Calu3 (cell line): ENCODE results near the gene ANKRD22. TPM values are rescaled to one million over a fixed set of nuclear protein-coding genes. Genes with fewer than 3 reads are reported as not detected.

Experiments
- BruUV-seq: library from RNA; stranded (reverse); fragments of 400-500 nt; replicated peaks from 2 replicates; lab custom pipeline; 2021; lab: Mats Ljungman, UMichigan
- CTCF ChIA-PET: fragments of 300-600 bp; sonication (Branson Sonifier 250); formaldehyde crosslinking; loops from one replicate; lab custom pipeline; 2022; ENCODE audit warnings: antibody characterized with exemption; lab: Charles Lee
- DNase-seq: peaks from one replicate; pipeline ENCODE4 v3.0.0; 2022
- H3K27ac Mint-ChIP-seq: one replicate; pipeline ENCODE4 v1.8.0; 2022; ENCODE audit warnings: mixed read lengths; ENCODE audit not compliant: unreplicated experiment
- H3K27me3 Mint-ChIP-seq: one replicate; pipeline ENCODE4 v1.8.0; 2022; ENCODE audit warnings: mixed read lengths; ENCODE audit not compliant: unreplicated experiment
- H3K36me3 Mint-ChIP-seq: one replicate; pipeline ENCODE4 v1.8.0; 2022; ENCODE audit warnings: mild to moderate bottlenecking, moderate library complexity, mixed read lengths; ENCODE audit not compliant: insufficient read depth, unreplicated experiment
- H3K4me1 Mint-ChIP-seq: one replicate; pipeline ENCODE4 v1.8.0; 2022; ENCODE audit warnings: mild to moderate bottlenecking, low read depth, mixed read lengths; ENCODE audit not compliant: unreplicated experiment
- H3K4me3 Mint-ChIP-seq: one replicate; pipeline ENCODE4 v1.8.0; 2022; ENCODE audit warnings: mild to moderate bottlenecking, low read depth, moderate library complexity, mixed read lengths; ENCODE audit not compliant: unreplicated experiment
- H3K9me3 Mint-ChIP-seq: one replicate; pipeline ENCODE4 v1.8.0; 2022; ENCODE audit warnings: low read depth, mixed read lengths; ENCODE audit not compliant: unreplicated experiment
- intact Hi-C: fragments of 100-400 bp; cut with micrococcal nuclease; formaldehyde crosslinking; loops from one replicate; pipeline ENCODE4 v1.10.0; 2022; ENCODE audit not compliant: unreplicated experiment
- total RNA-seq: library from RNA; stranded (reverse); gene quantifications from 2 replicates; pipeline ENCODE4 v1.2.3, GENCODE V29; 2022
- TF ChIP-seq, protein P1 (sequence below): fragments of 200-600 bp; IDR thresholded peaks from one replicate; pipeline ENCODE4 v1.8.0; 2022; ENCODE audit warnings: antibody characterized with exemption; ENCODE audit not compliant: unreplicated experiment

The ANKRD22 gene
- total RNA-seq, 1 experiment from 2014 or later, result 20.6 TPM

GRCh38 chr10:88782222-88782621 lies 69.4 kb downstream of the ANKRD22 start:
- no peak overlapping the region for H3K4me3 Mint-ChIP-seq
- no peaks in the 10 kb centered on the region for H3K27me3 Mint-ChIP-seq
- no peak for DNase-seq

DNA sequence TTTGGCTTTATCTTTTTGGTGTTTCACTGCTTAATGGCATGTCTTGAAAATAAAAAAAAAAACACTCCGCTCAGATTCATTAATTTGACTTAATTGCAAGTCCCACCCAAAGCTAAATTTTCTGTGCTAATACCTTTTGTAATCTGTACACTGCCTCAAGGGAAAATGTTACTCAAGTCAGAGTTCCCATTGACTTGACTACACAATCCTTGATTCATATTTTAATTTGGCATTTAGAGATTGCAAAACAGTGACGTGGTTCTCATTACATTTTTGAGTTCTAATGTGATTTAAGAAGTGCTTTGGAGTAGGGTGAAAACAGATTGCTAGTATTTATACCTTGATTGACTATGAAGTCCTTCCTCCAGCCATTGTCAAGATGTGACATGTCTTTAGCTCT lies 70.4 kb downstream of the ANKRD22 start:
- no peak for DNase-seq
- CTCF ChIA-PET, result no interaction called here
- H3K27me3 Mint-ChIP-seq, result no peaks in the 10 kb centered on the region

More at GRCh38 chr10:88782222-88782621, 69.4 kb downstream of the ANKRD22 start:
- no peaks in the 10 kb centered on the region for H3K36me3 Mint-ChIP-seq
- BruUV-seq, result no TSS peak
- no peak overlapping the region for H3K27ac Mint-ChIP-seq
- CTCF ChIA-PET, result no interaction called here
- H3K4me1 Mint-ChIP-seq, result no peaks in the 10 kb centered on the region
- TF ChIP-seq, protein P1, sequence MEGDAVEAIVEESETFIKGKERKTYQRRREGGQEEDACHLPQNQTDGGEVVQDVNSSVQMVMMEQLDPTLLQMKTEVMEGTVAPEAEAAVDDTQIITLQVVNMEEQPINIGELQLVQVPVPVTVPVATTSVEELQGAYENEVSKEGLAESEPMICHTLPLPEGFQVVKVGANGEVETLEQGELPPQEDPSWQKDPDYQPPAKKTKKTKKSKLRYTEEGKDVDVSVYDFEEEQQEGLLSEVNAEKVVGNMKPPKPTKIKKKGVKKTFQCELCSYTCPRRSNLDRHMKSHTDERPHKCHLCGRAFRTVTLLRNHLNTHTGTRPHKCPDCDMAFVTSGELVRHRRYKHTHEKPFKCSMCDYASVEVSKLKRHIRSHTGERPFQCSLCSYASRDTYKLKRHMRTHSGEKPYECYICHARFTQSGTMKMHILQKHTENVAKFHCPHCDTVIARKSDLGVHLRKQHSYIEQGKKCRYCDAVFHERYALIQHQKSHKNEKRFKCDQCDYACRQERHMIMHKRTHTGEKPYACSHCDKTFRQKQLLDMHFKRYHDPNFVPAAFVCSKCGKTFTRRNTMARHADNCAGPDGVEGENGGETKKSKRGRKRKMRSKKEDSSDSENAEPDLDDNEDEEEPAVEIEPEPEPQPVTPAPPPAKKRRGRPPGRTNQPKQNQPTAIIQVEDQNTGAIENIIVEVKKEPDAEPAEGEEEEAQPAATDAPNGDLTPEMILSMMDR, result no peak
- no peaks in the 10 kb centered on the region for H3K9me3 Mint-ChIP-seq
- intact Hi-C loops, result no loop called here

More for the DNA sequence above, 70.4 kb downstream of the ANKRD22 start:
- Mint-ChIP-seq H3K4me1 (no peaks in the 10 kb centered on the region), H3K9me3 (no peaks in the 10 kb centered on the region), H3K27ac (no peak overlapping the region), H3K4me3 (no peak overlapping the region), H3K36me3 (no peaks in the 10 kb centered on the region)
- TF ChIP-seq, protein P1, result no peak
- no TSS peak for BruUV-seq
- intact Hi-C loops, result no loop called here

Other genes starting within 250 kb of the ANKRD22 start
- not detected in 2 replicates for gene LIPF, start 187.4 kb downstream of the ANKRD22 start, total RNA-seq
- gene LIPK, start 145.6 kb downstream of the ANKRD22 start, total RNA-seq, result not detected in 2 replicates
- not detected in 2 replicates for gene LIPN, start 91.8 kb downstream of the ANKRD22 start, total RNA-seq
- not detected in 2 replicates for gene LIPM, start 49.1 kb downstream of the ANKRD22 start, total RNA-seq
- gene STAMBPL1, start 28.4 kb upstream of the ANKRD22 start, total RNA-seq, result 9.4 and 9.5 TPM in 2 replicates
- gene ACTA2, start 100.9 kb upstream of the ANKRD22 start, total RNA-seq, result 1.0 and 1.1 TPM in 2 replicates
- 3.1 and 5.5 TPM in 2 replicates for gene FAS, start 139.0 kb upstream of the ANKRD22 start, total RNA-seq